Anterior cingulate cortex (tissue), 58 donors: ENCODE results near the gene IFNA13.
"Not testable (repeated sequence)": the region's sequence is repeated elsewhere in the genome, so short reads cannot be mapped to it uniquely, and the experiment has no call there.

Experiments
- DNase-seq, 58 donors: peaks; one replicate each; lab custom pipeline; 2025; lab: John Stamatoyannopoulos, UW

IFNA13 gene

DNA sequence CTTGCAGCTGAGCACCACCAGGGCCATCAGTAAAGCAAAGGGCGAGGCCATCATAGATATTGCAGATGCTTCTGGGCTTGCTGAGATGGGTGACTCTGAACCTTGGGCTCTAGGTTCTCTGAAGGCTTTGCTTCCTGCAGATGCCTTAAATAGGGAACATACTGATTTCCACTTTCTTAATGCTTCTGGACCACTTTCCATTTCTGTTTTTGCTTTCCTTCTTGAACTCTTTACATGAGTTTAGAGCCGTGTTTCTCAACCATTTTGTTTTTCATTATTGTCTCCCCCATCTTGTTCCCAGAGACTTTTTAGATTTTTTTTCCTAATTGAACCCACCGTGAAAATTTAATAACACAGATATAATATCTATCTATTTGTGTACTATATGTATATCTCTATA, at the start of gene IFNA13:
Gene IFNA13, minus strand, starts transcription at position 101 of the 400 bp plus-strand sequence. Its CDS starts 47 bp downstream, at position 54.
- no peak for DNase-seq

DNA sequence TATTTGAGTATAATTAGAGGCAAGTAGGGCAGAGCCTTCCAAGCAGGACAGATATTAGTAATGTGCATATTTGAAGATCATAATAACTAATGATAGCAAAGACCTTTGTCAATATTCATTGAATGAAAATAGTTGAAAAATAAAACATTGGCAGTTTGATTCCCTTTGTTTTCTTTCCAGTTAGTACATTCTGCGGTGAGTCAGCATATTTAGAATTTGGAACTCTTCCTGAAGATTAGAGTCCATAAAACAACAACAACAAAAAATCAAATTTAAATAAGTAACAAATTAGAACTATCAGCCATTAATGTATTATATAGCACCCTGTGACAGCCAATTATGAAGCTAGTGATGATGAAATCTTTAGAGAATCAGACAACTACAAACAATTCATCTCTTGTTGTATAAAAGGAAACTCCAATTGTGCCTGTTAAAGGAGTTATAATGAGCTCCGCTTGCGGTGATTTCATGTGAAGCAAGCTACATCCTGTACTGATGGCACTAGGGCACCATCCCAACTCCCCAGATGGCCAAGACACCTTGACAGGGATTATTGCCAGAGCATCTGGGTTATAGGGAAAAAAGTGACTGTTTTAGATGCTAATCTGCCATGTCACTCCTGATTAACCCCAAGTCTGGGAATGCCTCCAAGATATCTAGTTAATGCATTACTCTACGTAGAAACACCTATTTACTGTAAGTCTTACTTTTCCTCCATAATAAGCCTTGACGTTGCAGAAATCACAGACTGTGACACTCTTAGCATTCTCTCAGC, 47.8 kb upstream of the IFNA13 start:
- no peak for DNase-seq

DNA sequence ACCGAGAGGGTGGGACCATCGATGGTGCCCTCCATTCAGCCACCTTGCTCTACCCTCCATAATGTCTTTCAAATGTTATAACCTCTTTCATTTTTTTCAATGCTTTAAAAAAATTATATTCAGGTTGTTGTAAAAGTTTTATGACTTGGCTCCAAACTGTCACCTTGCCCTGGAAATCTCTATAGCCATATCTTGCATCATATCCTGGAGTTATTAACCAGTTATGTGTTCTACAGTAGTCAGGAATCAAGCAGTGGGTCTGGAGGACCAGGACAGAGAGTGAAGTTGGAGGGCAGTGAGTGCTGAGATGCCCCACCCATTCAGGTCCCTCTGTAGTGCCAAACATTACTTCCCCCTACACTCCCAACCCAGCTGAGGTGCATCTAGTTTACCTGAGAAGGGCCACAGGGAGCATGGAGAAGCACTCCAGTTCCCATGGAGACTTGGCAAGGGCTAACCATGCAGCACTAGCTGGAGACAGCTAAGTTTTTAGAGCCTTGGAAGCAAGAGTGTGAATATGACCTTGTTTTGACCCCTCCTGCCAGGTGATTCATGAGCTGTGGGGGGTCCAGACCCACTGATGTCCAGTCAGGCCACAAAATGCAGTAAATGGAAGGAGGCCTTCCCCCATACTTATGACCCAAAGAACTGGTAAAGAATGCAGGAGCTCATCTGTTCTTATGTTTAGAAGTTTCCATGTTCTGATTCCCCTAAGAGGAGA, 46.5 kb upstream of the IFNA13 start:
- no peak for DNase-seq

GRCh38 chr9:21413624-21414023, 45.8 kb upstream of the IFNA13 start:
- DNase-seq, result peak in 8 of 58 donors; percentile 2 to 21 (median 6)

DNA sequence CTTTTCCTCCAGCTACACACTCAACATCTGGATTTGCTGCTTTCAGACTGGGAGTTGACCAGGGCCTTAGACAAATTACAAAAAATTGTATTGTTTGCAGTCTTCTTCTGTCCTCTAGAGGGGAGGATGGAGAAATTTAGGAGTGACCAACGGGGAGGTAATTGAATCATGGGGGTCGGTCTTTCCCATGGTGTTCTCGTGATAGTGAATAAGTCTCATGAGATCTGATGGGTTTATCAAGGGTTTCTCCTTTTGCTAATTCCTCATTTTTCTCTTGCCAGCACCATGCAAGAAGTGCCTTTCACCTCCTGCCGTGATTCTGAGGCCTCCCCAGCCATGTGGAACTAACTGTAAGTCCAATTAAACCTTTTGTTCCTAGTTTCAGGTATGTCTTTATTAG, 45.3 kb upstream of the IFNA13 start:
- no peak for DNase-seq

- DNase-seq, result no peak
These were observed 44.2 kb upstream of the IFNA13 start for GRCh38 chr9:21412107-21412506.

GRCh38 chr9:21408817-21409216, 41.0 kb upstream of the IFNA13 start, which contains the start of gene IFNA8:
Gene IFNA8, plus strand, starts transcription at chr9:21409117. Its CDS starts 60 bp downstream, at chr9:21409177.
- DNase-seq, result no peak

- no peak for DNase-seq
These were observed 36.3 kb upstream of the IFNA13 start for GRCh38 chr9:21404146-21404545.

DNA sequence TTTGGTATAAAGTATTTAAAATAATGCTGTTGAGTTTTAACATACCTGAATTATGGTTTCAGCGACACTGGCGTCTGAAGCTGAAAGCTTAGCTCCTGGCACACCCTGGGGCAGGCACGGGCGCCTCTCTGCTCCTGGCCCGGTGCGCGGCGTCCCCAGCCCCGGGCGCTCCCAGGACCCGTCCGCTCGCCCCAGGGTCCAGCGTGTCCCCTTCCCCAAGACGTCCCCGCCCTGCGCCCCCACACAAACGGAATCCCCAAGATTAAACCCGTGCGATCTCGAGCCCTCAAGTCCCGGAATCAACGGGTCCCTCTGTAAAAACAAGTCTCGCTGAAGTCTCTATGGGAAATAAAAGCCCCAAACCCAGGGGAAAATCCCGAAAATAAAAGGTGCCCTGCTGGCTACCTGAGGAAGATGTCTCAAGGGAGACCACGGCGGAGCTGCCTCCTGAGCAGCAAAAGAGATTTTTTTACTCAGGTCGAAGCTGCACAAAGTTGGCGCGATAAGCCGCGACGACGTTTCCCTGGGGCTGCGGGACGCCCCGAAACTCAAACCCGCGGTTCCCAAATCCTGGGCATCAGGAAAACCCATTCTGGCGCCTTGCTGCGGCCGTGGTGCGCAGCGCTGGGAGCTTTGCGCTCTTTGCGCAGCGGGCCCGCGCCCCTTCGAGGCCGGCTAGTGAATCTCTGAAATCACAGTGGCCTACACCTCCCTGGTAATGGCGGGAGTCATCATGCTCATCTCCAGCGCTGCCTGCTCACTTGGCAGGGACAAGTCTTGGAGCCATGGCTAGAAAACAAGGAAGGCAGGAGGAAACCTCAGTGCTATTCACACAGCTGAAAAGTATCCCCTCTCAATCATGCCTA, 34.8 kb upstream of the IFNA13 start:
- DNase-seq, result peak in 28 of 58 donors; percentile 0 to 44 (median 14)

DNA sequence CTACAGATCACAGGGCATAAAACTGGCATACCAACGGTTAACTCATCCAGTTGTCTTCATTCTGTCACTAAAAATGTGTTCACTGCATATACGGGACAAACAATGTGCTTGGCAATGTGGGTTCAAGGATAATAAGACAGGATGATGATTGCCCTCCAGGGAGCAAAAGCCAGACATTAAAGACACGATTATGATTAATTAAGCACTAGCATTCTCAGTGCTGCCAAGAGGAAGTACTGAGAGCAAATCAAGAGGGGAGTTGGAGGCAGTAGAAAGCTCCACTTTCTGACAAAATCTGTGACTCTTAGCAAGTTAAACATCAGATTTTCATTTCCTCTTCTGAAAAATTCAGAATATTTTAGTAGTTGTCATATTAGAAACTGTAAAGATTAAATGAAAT, 32.1 kb upstream of the IFNA13 start:
- no peak for DNase-seq

DNA sequence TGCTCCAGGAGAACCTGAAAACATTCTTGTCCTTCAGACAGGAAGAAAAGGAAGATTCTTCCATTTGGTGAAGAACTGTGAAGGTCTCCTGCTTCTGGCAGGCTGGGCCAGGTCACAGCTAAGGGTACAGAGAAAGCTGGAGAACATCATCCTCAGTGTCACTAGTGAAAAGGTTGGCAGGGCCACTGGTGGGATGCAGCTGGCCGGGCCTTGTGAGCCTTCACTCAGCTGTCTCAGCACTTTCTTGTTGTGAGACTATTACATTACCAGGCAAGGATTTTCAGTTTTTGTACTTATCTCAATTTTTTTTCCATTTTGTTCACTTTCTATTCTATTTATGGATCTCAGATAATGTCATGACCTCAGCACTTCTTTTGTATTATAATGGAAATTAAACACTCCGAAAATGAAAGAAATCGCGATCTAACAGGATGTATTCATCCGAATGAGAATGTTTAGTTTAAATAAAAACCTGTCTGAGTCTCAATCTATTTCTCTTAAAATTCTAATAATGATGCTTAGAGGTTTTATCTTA, 31.2 kb upstream of the IFNA13 start:
- no peak for DNase-seq

DNA sequence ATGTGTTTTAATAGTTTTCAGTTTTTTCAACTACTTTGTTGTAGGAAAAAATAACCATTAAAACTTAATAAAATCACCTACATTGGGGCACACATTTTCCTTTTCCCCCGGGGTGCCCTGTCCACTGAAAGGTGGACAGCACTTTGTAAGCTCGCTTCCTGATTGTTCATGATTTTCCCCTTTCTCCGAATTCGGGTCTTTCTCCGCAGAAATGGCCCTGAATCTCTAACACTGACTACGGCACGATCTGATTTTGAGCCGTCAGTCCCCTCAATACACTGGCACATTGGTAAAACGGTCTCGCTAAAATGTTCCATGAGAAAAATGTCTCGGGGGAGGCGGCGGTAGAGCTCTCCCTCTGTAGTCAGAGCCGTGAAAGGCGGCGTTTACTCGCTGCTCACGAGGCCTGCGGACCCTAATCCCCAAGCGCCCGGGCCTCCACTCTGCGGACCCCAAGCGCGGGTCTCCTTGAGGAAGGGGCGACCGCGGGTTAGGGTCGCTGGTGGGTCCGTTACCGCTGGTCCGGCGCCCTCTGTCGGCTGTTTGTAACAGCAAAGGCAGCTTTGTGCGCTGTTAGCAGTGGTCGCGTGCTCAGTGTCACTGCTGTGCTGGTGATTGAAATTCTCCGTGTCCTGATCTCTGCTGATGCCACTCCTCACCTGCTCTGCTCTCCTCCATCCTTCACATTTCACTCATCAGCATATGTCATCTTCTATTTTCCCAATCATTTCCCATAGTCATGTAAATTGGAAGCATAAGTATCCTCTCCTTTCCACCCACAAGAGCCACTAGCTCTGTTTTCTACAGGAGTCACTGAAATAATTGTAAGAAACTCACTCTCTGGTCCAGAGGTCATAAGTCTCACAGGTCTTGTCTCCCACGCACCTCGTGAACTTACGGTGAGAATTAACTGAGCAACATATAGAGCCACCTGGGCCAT, 28.2 kb upstream of the IFNA13 start:
- DNase-seq, result peak in 49 of 58 donors; percentile 4 to 75 (median 37)

GRCh38 chr9:21392270-21392669, 24.4 kb upstream of the IFNA13 start:
- DNase-seq, result no peak

GRCh38 chr9:21385131-21385670, 17.3 kb upstream of the IFNA13 start, which contains the start of gene IFNA2:
Gene IFNA2, minus strand, starts transcription at chr9:21385398. Its CDS starts 69 bp downstream, at chr9:21385329.
- no peak for DNase-seq

GRCh38 chr9:21383627-21384026, 15.8 kb upstream of the IFNA13 start:
- no peak for DNase-seq

DNA sequence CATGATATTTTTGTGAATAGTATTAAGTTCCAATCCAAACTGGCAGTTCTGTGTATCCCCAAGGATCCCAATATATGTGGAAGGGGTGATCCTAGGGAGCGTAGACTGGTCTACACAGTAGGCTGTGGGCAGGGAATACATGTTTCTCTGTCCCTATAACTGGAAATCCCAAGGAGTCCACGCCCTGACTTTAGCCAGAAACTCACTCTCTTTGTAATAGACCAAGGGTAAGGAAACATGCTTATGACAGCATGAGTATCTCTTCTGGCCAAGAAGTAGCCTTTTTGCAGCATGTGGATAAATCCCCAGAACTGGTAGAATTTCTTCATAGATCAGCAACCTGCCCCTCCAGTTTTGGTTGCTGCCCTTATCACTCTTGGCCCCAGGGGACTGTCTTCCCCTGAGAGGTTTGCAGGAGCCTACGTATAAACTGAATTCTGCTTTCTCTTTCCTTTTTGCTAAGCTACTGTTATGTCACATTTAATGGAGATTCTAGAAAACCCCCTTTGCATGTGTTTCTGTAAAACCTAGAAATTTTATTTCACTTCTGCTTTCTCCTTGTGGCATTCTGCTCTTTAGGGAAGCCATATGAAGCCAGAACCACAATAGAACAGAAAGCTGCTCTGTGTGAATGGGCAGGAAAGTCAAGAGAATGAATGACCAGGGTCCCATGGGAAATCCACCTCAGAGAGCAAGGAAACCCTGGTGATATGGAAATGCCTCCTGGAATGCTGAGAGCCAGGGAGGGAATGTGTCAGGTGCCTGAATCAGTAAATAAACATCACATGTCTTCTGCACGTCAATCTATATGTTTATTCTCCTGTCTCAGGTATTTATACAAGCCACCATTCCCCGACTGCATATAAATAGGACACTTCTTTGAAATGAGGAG, 13.8 kb upstream of the IFNA13 start:
- DNase-seq, result no peak

DNA sequence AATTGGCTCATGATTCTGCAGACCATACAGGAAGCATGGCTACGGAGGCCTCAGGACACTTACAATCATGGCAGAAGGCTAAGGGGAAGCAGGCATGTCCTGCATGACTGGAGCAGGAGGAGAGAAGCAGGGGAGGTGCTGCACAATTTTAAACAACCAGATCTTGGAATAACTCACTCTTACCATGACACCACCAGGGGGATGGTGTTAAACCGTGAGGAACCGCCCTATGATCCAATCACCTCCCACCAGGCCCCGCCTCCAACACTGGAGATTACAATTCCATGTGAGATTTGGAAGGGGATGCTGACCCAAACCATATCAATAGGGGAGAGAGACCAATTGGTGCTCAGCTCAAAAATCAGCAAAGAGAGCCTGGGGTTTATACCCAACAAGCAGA, 3.6 kb upstream of the IFNA13 start:
- DNase-seq, result not testable (repeated sequence)

DNA sequence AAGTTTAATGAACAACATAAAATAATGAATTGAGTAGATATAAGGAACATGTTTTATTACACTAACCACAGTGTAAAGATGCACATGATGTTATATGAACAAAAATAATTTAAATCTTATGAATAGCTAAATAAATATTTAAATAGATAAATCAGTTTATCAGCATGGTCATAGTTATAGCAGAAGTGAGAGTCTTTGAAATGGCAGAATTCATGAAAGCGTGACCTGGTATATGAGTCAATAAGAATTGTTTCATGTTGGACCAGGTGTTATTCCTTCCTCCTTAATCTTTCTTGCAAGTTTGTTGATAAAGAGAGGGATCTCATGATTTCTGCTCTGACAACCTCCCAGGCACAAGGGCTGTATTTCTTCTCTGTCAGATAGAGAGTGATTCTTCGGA, 688 bp downstream of the IFNA13 start:
- not testable (repeated sequence) for DNase-seq
